GM12878 (cell line): ENCODE data around the gene MYO1D. TPM values are rescaled to one million over a fixed set of nuclear protein-coding genes. Genes with fewer than 3 reads are reported as not detected.
A peak's percentile ranks its signal among the peaks of the same experiment; 100 is the strongest.

Experiments used
- ATAC-seq: fragments of 200-7000 bp; cut with Tn5 transposase; 3 replicates; pipeline ENCODE4 v1.9.1; 2020; ENCODE audit warnings: mild to moderate bottlenecking, moderate library complexity
- BruUV-seq: library from RNA; stranded (reverse); fragments of 400-500 nt; replicated peaks from 2 replicates; lab custom pipeline; 2021; lab: Mats Ljungman, UMichigan
- CTCF ChIA-PET: fragments of 300-600 bp; sonication (Branson Sonifier 250); formaldehyde crosslinking; extraction: SDS; loops from one replicate; lab custom pipeline; 2021; ENCODE audit warnings: inconsistent platforms; lab: Yijun Ruan, JAX
- POLR2A ChIA-PET: fragments of 350-600 bp; formaldehyde crosslinking; extraction: SDS; loops from one replicate; lab custom pipeline; 2021; ENCODE audit warnings: inconsistent platforms; lab: Charles Lee
- RAD21 ChIA-PET: fragments of 300-600 bp; sonication (Branson Sonifier 250); formaldehyde crosslinking; loops from one replicate; lab custom pipeline; 2023; ENCODE audit warnings: antibody characterized with exemption; ENCODE audit not compliant: unreplicated experiment; lab: Charles Lee
- SMC1A ChIA-PET: fragments of 300-600 bp; sonication (Branson Sonifier 250); formaldehyde crosslinking; loops from one replicate; lab custom pipeline; 2023; ENCODE audit not compliant: unreplicated experiment, uncharacterized antibody; lab: Charles Lee
- DNase-seq: peaks from one replicate; pipeline ENCODE4 v3.0.0-alpha.2; 2011; ENCODE audit warnings: low read depth, low spot score
- FAIRE-seq: peaks from 3 replicates; lab custom pipeline; 2011; peaks lifted over from hg19 to GRCh38; lab: Jason Lieb, UNC
- H2AFZ ChIP-seq: 2 replicates; pipeline ENCODE4 v1.6.0; 2011; ENCODE audit warnings: low read depth, low read length, control low read depth; ENCODE audit not compliant: control insufficient read depth
- H3K27ac ChIP-seq: 2 replicates; pipeline ENCODE4 v1.5.1; 2011; ENCODE audit warnings: control low read depth; ENCODE audit not compliant: control insufficient read depth, insufficient read depth
- H3K27me3 ChIP-seq, 2 experiments: replicated peaks in 1 of 2; 2 replicates each; pipeline versions ENCODE4 v1.6.0 to v1.6.1; 2011; ENCODE audit warnings: low read length in 1 of 2; ENCODE audit not compliant: control insufficient read depth in 2 of 2, insufficient read depth in 2 of 2
- H3K36me3 ChIP-seq, 2 experiments: 2 replicates each; pipeline ENCODE4 v1.5.1; 2011; ENCODE audit warnings: low read length in 1 of 2; ENCODE audit not compliant: control insufficient read depth in 2 of 2, insufficient read depth in 2 of 2
- H3K4me1 ChIP-seq: 2 replicates; pipeline ENCODE4 v1.6.1; 2011; ENCODE audit warnings: mild to moderate bottlenecking, low read length, moderate library complexity, mixed read lengths; ENCODE audit not compliant: control insufficient read depth, insufficient read depth
- H3K4me2 ChIP-seq: 2 replicates; pipeline ENCODE4 v1.6.0; 2011; ENCODE audit warnings: control low read depth; ENCODE audit not compliant: control insufficient read depth, insufficient read depth
- H3K4me3 ChIP-seq: fragments of 200-600 bp; sonication (generic); 2 replicates; pipeline ENCODE4 v1.5.1; 2016
- H3K79me2 ChIP-seq: 2 replicates; pipeline ENCODE4 v1.6.0; 2011; ENCODE audit warnings: low read length; ENCODE audit not compliant: control insufficient read depth, insufficient read depth
- H3K9ac ChIP-seq: 2 replicates; pipeline ENCODE4 v1.8.0; 2011; ENCODE audit warnings: low read length, control low read depth, mixed read lengths; ENCODE audit not compliant: control insufficient read depth, insufficient read depth
- H3K9me3 ChIP-seq: replicated peaks from 3 replicates; pipeline ENCODE4 v1.5.1; 2011; ENCODE audit warnings: mild to moderate bottlenecking, low read length; ENCODE audit not compliant: control insufficient read depth, insufficient read depth
- H4K20me1 ChIP-seq: 2 replicates; pipeline ENCODE4 v1.6.0; 2011; ENCODE audit not compliant: control insufficient read depth, insufficient read depth
- ATF2 ChIP-seq: IDR thresholded peaks from 2 replicates; pipeline ENCODE4 v1.6.1; 2012; ENCODE audit warnings: low read length, inconsistent platforms
- ATF7 ChIP-seq: fragments of 450-650 bp; IDR thresholded peaks from 2 replicates; pipeline ENCODE4 v1.6.1; 2016; ENCODE audit warnings: low read depth, mild to moderate bottlenecking
- CTCF ChIP-seq, 3 experiments: IDR thresholded peaks in 2 of 3; conservative IDR thresholded peaks in 1 of 3; 2 replicates each; pipeline ENCODE4 v1.5.1; 2011; ENCODE audit warnings: low read depth in 3 of 3, low read length in 3 of 3, mild to moderate bottlenecking in 3 of 3, control low read depth in 2 of 3, moderate library complexity in 2 of 3, inconsistent platforms in 1 of 3, mixed read lengths in 1 of 3; ENCODE audit not compliant: control insufficient read depth in 2 of 3, insufficient read depth in 1 of 3; ENCODE audit errors: extremely low read depth in 1 of 3
- HDGF ChIP-seq: fragments of 450-650 bp; IDR thresholded peaks from 2 replicates; pipeline ENCODE4 v1.6.1; 2016; ENCODE audit warnings: antibody characterized with exemption
- IRF3 ChIP-seq: fragments of 450-650 bp; IDR thresholded peaks from 2 replicates; pipeline ENCODE4 v1.6.1; 2014; ENCODE audit warnings: mild to moderate bottlenecking
- JUNB ChIP-seq: IDR thresholded peaks from 2 replicates; pipeline ENCODE4 v1.6.1; 2016; ENCODE audit warnings: antibody characterized with exemption, mild to moderate bottlenecking
- MXI1 ChIP-seq: fragments of 150-350 bp; IDR thresholded peaks from 2 replicates; pipeline ENCODE4 v1.6.1; 2011; ENCODE audit warnings: low read depth, mild to moderate bottlenecking, inconsistent platforms, low read length, improper control_type of control experiment
- NFYB ChIP-seq: IDR thresholded peaks from 2 replicates; pipeline ENCODE4 v1.6.1; 2011; ENCODE audit warnings: low read depth, mild to moderate bottlenecking, low read length, improper control_type of control experiment, moderate library complexity; ENCODE audit not compliant: insufficient read depth
- RAD21 ChIP-seq: IDR thresholded peaks from 2 replicates; pipeline ENCODE4 v1.6.1; 2011; ENCODE audit warnings: mild to moderate bottlenecking, low read depth, low read length, moderate library complexity; ENCODE audit not compliant: insufficient read depth
- RAD51 ChIP-seq: fragments of 450-650 bp; IDR thresholded peaks from 2 replicates; pipeline ENCODE4 v1.6.1; 2016; ENCODE audit warnings: moderate library complexity, mild to moderate bottlenecking, inconsistent platforms
- RELA ChIP-seq: fragments of 450-650 bp; IDR thresholded peaks from 2 replicates; pipeline ENCODE4 v1.8.0; 2014; ENCODE audit warnings: borderline replicate concordance; ENCODE audit not compliant: partially characterized antibody
- RUNX3 ChIP-seq: IDR thresholded peaks from 2 replicates; pipeline ENCODE4 v1.6.1; 2012; ENCODE audit warnings: low read length, inconsistent platforms
- SMC3 ChIP-seq: IDR thresholded peaks from 2 replicates; pipeline ENCODE4 v1.6.1; 2011; ENCODE audit warnings: low read length, improper control_type of control experiment, borderline replicate concordance
- SRF ChIP-seq, 2 experiments: IDR thresholded peaks; 2 replicates each; pipeline ENCODE4 v1.6.1; 2011; ENCODE audit warnings: low read depth in 2 of 2, low read length in 2 of 2, mild to moderate bottlenecking in 1 of 2, moderate library complexity in 1 of 2
- USF2 ChIP-seq: IDR thresholded peaks from 2 replicates; pipeline ENCODE4 v1.6.1; 2011; ENCODE audit warnings: low read depth, low read length, improper control_type of control experiment, borderline replicate concordance
- ZNF274 ChIP-seq: IDR thresholded peaks from one replicate; pipeline ENCODE4 v1.8.0; 2011; ENCODE audit not compliant: insufficient read length, insufficient read depth
- WGBS: methylation state at CpG from one replicate; pipeline ENCODE4 v1.1.6; 2016; ENCODE audit warnings: low lambda C conversion rate; ENCODE audit not compliant: insufficient replicate concordance, insufficient coverage; ENCODE audit errors: missing lambda C conversion rate; 5-methylcytosine and 5-hydroxymethylcytosine counted together
- in situ Hi-C: fragments of 300-500 bp; cut with MboI; formaldehyde crosslinking; loops from 9 replicates; pipeline ENCODE4 v1.14.3; 2018; ENCODE audit warnings: mixed read lengths
- intact Hi-C: fragments of 100-400 bp; cut with micrococcal nuclease; formaldehyde crosslinking; loops from one replicate; pipeline ENCODE4 v1.14.2; 2022; ENCODE audit not compliant: unreplicated experiment
- polyA plus RNA-seq, 11 experiments: library from polyadenylated mRNA; depleted of rRNA in 4 of 11; unstranded in 6 of 11; stranded (reverse) in 5 of 11; fragments of >200 nt; fragmentation: Nextera tagmentation in 4 of 11; fragmentation: Illumina TruSeq in 1 of 11; extraction: Ambion mirVana in 4 of 11; extraction: Trizol in 1 of 11; gene quantifications; 1 replicate in 1 of 11; 2 replicates in 10 of 11; pipeline versions ENCODE4 v1.2.1 to v1.2.3, GENCODE V29; 2011 to 2016; ENCODE audit warnings: inconsistent platforms in 2 of 11, missing spikeins in 2 of 11, low read depth in 1 of 11
- total RNA-seq, 4 experiments: library from RNA; depleted of rRNA in 3 of 4; stranded (reverse); fragments of >200 nt in 3 of 4; fragmentation: Illumina TruSeq in 1 of 4; extraction: Trizol in 1 of 4; gene quantifications; 2 replicates each; pipeline versions ENCODE4 v1.2.1 to v1.2.3, GENCODE V29; 2013 to 2021

MYO1D gene
- total and polyA plus RNA-seq, 10 of the 15 experiments (the other 5 are each of a cell fraction or from before 2014, with no cell fraction given): 1.8 to 37.7 (median 25.4) TPM

- Histone ChIP-seq H3K9ac (no peak overlapping the region), H3K36me3 (no peaks in the 10 kb centered on the region), H3K79me2 (no peaks in the 10 kb centered on the region), H3K4me2 (no peak overlapping the region), H3K27me3 (no peaks in the 10 kb centered on the region), H3K27ac (no peak overlapping the region), H3K4me3 (no peak overlapping the region), H2AFZ (no peak overlapping the region), H3K9me3 (no peaks in the 10 kb centered on the region), H4K20me1 (no peaks in the 10 kb centered on the region), H3K4me1 (no peaks in the 10 kb centered on the region)
- ChIA-PET POLR2A (no interaction called here), SMC1A (interaction anchor here (0.6 to 6.1 kb wide), 8 partner anchors 10 to 298 kb away, joined by 3 to 28 read pairs (median 4); no protein-coding TSS in a partner anchor), RAD21 (interaction anchor here (1.2 to 3.0 kb wide), 3 partner anchors 122 to 292 kb away, joined by 3 to 22 read pairs (median 10); no protein-coding TSS in a partner anchor), CTCF (interaction anchor here (0.9 to 6.1 kb wide), 9 partner anchors 8 to 311 kb away, joined by 3 to 57 read pairs (median 6); partner anchors contain the start of genes CDK5R1 and PSMD11)
- FAIRE-seq (peak; percentile 72), DNase-seq (no peak), ATAC-seq (peak; percentile 73)
- intact Hi-C loops (loop anchor here (1.0 to 5.0 kb wide), 3 partner anchors 96 to 293 kb away; no protein-coding TSS in a partner anchor), in situ Hi-C loops (no loop called here)
- no TSS peak for BruUV-seq
- peak; percentile 84 for TF ChIP-seq NFYB
- peak; percentile 98 for TF ChIP-seq ATF2
- no peak for TF ChIP-seq ZNF274
- peak in 2 of 3 experiments; percentile 19 to 56; a peak in 4 of 6 replicates for TF ChIP-seq CTCF (IDR thresholded peaks at IDR 0.05 in 2 of 3, conservative IDR thresholded peaks at IDR 0.05 in 1 of 3; ENCODE audit: control insufficient read depth in 2 of 3, extremely low read depth in 1 of 3, insufficient read depth in 1 of 3, low read depth in 3 of 3, low read length in 3 of 3)
- TF ChIP-seq RUNX3: no peak
- TF ChIP-seq RAD51: peak; percentile 58
- TF ChIP-seq RELA: no peak
- TF ChIP-seq JUNB: peak; percentile 37; the same call in 1 of the 2 replicates
- peak; percentile 98 for TF ChIP-seq ATF7
- no peak for TF ChIP-seq SRF (IDR thresholded peaks at IDR 0.05; ENCODE audit: low read depth in 2 of 2, low read length in 2 of 2)
- TF ChIP-seq USF2: peak; percentile 2; the same call in 1 of the 2 replicates
- TF ChIP-seq SMC3: peak; percentile 71; the same call in 1 of the 2 replicates
- no peak for TF ChIP-seq MXI1
- TF ChIP-seq HDGF: no peak
- TF ChIP-seq RAD21: peak; percentile 83
- TF ChIP-seq IRF3: no peak
- WGBS: 82% methylated on average over 7 of the region's 7 CpGs
Measured at GRCh38 chr17:32755045-32755805, 121.7 kb downstream of the MYO1D start.
